Amniotic epithelial cell (primary cell): ENCODE results near the gene HSPBAP1.
"Not testable (repeated sequence)": the region's sequence is repeated elsewhere in the genome, so short reads cannot be mapped to it uniquely, and the experiment has no call there.

Source experiments
- DNase-seq: peaks from one replicate; pipeline ENCODE4 v3.0.0-alpha.2; 2010; ENCODE audit warnings: low read depth

HSPBAP1 gene

GRCh38 chr3:122732682-122733525 is 60.7 kb downstream of the HSPBAP1 start:
- DNase-seq = not testable (repeated sequence)

GRCh38 chr3:122730240-122730639 is 63.4 kb downstream of the HSPBAP1 start:
- no peak for DNase-seq

GRCh38 chr3:122728756-122729514 is 64.7 kb downstream of the HSPBAP1 start:
- no peak for DNase-seq

DNA sequence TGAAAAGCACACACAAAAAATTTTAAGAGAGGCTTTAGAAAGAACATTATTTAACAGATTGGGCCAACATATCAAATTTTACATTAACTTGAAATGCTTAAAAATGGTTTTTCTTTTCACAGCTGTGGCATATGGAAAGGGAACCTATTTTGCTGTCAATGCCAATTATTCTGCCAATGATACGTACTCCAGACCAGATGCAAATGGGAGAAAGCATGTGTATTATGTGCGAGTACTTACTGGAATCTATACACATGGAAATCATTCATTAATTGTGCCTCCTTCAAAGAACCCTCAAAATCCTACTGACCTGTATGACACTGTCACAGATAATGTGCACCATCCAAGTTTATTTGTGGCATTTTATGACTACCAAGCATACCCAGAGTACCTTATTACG is 65.4 kb downstream of the HSPBAP1 start:
- no peak for DNase-seq

DNA sequence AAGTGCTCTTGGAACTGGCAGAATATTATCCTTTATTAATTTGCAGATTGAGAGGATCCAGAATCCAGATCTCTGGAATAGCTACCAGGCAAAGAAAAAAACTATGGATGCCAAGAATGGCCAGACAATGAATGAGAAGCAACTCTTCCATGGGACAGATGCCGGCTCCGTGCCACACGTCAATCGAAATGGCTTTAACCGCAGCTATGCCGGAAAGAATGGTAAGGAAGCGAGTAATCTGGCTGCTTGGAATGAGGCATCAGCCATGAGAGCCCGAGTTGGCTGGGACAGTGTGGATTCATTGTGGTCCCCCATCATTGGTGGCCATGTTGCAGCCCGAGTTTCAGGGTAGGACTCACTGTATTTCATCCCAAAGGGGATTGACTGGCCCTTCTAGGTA is 65.9 kb downstream of the HSPBAP1 start:
- no peak for DNase-seq

DNA sequence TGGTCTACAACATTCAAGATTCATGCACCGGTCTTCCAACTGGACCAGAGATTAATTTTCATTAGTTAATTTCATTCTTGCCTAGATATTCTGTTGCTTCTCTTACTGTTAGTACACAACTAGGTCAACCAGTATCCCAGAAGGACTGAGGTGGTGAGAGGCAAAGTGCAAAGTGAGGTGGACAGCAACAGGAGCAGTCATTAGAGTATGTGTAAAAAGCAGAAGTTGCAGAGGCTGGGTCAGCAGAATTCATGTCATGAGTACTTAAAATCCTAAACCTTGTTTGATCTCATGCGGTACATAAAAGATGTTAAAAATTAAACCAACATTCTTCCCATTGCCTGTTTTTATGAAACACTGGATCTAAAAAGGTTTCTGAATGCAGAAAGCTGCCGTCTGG is 66.3 kb downstream of the HSPBAP1 start:
- DNase-seq = no peak

GRCh38 chr3:122725106-122725505 is 68.5 kb downstream of the HSPBAP1 start:
- DNase-seq = no peak

DNA sequence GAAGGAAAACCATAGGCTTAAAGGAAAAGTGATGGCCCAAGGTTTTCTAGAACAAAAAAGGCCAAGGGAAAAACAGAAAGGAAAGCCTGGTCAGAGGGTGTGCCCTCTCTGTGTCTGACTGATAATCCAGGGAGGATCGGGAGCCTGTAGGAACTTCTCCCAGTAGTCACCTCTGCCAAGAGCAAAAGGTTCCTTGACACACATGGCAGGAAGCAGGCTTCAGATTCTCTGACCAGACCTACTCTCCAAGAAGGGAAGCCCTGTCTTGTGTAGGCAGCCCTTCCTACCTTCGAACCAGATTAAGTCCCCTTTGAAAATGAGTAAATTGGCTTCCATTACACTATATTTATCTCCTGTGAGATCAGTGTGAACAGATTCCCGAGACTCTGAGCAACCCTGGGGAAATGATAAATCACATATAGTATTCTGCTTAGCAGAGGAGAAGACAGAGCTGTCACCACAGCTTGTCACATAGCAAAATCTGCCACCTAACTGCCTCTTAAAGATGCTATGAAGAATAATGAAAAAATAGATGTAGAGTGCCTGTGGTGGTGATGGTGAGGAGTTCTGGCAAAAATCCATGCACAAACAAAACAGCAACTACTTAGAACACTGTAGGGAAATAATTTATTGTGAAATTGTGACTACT is 74.2 kb downstream of the HSPBAP1 start:
- DNase-seq = no peak

- DNase-seq = no peak
Measured at GRCh38 chr3:122716667-122717066, 77.0 kb downstream of the HSPBAP1 start.

DNA sequence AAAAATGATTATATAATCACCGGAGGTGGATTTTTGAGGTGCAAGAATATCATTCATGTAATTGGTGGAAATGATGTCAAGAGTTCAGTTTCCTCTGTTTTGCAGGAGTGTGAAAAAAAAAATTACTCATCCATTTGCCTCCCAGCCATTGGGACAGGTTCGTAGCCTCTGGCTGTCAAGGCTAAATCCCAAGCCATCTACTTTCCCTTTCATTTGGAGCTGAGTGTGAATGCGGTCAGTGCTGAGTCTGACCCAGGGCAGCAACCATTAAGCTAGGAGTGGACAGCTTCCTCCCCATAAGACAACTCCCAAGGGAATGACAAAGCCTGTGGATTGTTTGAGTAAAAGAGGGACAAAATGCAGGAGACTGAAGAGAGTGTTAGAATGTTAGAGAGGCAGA is 79.4 kb downstream of the HSPBAP1 start:
- DNase-seq = no peak

DNA sequence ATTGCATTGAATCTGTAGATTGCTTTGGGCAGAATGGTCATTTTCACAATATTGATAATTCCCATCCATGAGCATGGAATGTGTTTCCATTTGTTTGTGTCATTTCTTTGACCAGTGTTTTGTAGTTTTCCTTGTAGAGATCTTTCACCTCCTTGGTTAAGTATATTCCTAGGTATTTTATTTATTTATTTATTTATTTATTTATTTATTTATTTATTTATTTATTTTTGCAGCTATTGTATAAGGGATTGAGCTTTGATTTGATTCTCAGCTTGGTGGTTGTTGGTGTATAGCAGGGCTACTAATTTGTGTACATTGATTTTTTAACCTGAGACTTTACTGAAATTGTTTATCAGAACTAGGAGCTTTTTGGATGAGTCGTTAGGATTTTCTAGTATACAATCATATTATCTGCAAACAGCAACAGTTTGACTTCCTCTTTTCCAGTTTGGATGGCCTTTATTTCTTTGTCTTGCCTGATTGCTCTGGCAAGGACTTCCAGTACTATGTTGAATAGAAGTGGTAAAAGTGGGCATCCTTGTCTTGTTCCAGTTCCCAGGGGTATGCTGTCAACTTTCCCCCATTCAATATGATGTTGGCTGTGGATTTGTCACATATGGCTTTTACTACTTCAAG is 82.9 kb downstream of the HSPBAP1 start:
- DNase-seq = not testable (repeated sequence)

GRCh38 chr3:122705379-122705778 is 88.3 kb downstream of the HSPBAP1 start:
- no peak for DNase-seq

DNA sequence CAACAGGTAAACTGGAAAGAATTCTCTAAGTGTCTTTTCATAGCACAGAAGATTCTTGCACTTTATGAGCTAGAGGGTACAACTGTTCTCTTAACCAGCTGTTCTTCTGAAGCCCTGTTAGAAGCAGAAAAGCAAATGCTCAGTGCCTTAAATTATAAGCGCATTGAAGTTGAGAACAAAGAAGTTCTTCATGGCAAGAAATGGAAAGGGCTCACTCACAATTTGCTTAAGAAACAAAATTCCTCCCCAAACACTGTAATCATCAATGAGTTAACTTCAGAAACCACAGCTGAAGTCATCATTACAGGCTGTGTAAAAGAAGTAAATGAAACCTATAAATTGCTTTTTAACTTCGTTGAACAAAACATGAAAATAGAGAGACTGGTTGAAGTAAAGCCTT is 93.4 kb downstream of the HSPBAP1 start:
- no peak for DNase-seq

GRCh38 chr3:122697952-122698620 is 95.5 kb downstream of the HSPBAP1 start:
- DNase-seq = no peak

- no peak for DNase-seq
Measured at GRCh38 chr3:122695927-122696561, 97.6 kb downstream of the HSPBAP1 start.

- no peak for DNase-seq
Measured at GRCh38 chr3:122694966-122695365, 98.7 kb downstream of the HSPBAP1 start.

DNA sequence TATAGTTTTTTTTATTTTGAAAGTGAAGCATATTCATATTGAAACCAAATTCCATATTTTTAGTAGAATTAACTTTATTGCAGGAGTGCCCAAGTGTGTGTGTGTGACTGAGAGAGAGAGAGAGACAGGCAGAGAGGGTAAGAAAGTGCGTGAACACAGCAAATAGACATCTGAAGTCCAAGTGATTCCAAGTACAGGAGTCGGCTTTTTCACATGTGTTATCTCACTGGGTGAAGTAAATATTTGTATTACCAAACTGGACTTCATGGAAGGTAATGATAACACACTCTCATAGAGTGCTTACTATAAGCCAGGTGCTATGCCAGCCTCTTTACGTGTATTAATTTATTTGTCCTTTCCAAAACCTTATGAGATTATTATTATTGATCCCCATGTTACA is 101.0 kb downstream of the HSPBAP1 start:
- DNase-seq = no peak

- peak; percentile 88 for DNase-seq
Measured at GRCh38 chr3:122691195-122691594, 102.4 kb downstream of the HSPBAP1 start.

- DNase-seq = peak; percentile 46
Measured at GRCh38 chr3:122690096-122690495, 103.5 kb downstream of the HSPBAP1 start.
